IMR-90 (cell line): ENCODE data around the gene MAP3K9. TPM values are rescaled to one million over a fixed set of nuclear protein-coding genes. Genes with fewer than 3 reads are reported as not detected.

Experiments used
- ATAC-seq: fragments of 200-7000 bp; cut with Tn5 transposase; 2 replicates; pipeline ENCODE4 v1.9.1; 2020; ENCODE audit warnings: low read depth, mild to moderate bottlenecking, moderate library complexity
- BruUV-seq: library from RNA; stranded (reverse); fragments of 400-500 nt; replicated peaks from 2 replicates; lab custom pipeline; 2021; lab: Mats Ljungman, UMichigan
- CTCF ChIA-PET: fragments of 300-600 bp; formaldehyde crosslinking; extraction: SDS; loops from one replicate; lab custom pipeline; 2021; ENCODE audit warnings: antibody characterized with exemption; lab: Yijun Ruan, JAX
- POLR2A ChIA-PET: fragments of 300-600 bp; sonication (Branson Sonifier 250); formaldehyde crosslinking; loops from one replicate; lab custom pipeline; 2022; ENCODE audit warnings: antibody characterized with exemption; ENCODE audit not compliant: unreplicated experiment; lab: Charles Lee
- DNase-seq: peaks from one replicate; pipeline ENCODE4 v3.0.0; 2013
- H2AFZ ChIP-seq: replicated peaks from 2 replicates; pipeline ENCODE3; 2013; ENCODE audit warnings: low read length, mild to moderate bottlenecking; ENCODE audit not compliant: poor library complexity
- H2AK5ac ChIP-seq: 2 replicates; pipeline ENCODE4 v1.6.1; 2013; ENCODE audit warnings: low read depth, low read length, inconsistent platforms
- H2AK9ac ChIP-seq: replicated peaks from 2 replicates; pipeline ENCODE3; 2013; ENCODE audit warnings: mild to moderate bottlenecking, low read depth, low read length, moderate library complexity; ENCODE audit not compliant: poor library complexity
- H2BK120ac ChIP-seq: 2 replicates; pipeline ENCODE4 v1.6.1; 2013; ENCODE audit warnings: low read depth, low read length, inconsistent platforms
- H2BK15ac ChIP-seq: 3 replicates; pipeline ENCODE4 v1.6.1; 2013; ENCODE audit warnings: low read depth, low read length, inconsistent platforms
- H2BK20ac ChIP-seq: 2 replicates; pipeline ENCODE4 v1.6.1; 2013; ENCODE audit warnings: low read depth, mild to moderate bottlenecking, inconsistent platforms, low read length, moderate library complexity
- H2BK5ac ChIP-seq: 2 replicates; pipeline ENCODE4 v1.6.1; 2013; ENCODE audit warnings: mild to moderate bottlenecking, low read depth, low read length, inconsistent platforms; ENCODE audit not compliant: poor library complexity, severe bottlenecking
- H3K14ac ChIP-seq: replicated peaks from 2 replicates; pipeline ENCODE4 v1.6.1; 2013; ENCODE audit warnings: low read depth, low read length, inconsistent platforms
- H3K18ac ChIP-seq: 2 replicates; pipeline ENCODE4 v1.6.1; 2013; ENCODE audit warnings: low read depth, low read length, control low read depth
- H3K23ac ChIP-seq: 2 replicates; pipeline ENCODE4 v1.6.1; 2013; ENCODE audit warnings: low read depth, low read length, inconsistent platforms
- H3K27ac ChIP-seq: 2 replicates; pipeline ENCODE4 v1.5.1; 2013; ENCODE audit warnings: mild to moderate bottlenecking, control low read depth, low read length; ENCODE audit not compliant: insufficient read depth
- H3K27me3 ChIP-seq: 2 replicates; pipeline ENCODE4 v1.6.1; 2013; ENCODE audit warnings: low read length; ENCODE audit not compliant: control insufficient read depth, insufficient read depth
- H3K36me3 ChIP-seq: 2 replicates; pipeline ENCODE4 v1.6.1; 2013; ENCODE audit warnings: low read length, mixed read lengths; ENCODE audit not compliant: control insufficient read depth, insufficient read depth
- H3K4ac ChIP-seq: 2 replicates; pipeline ENCODE4 v1.6.1; 2013; ENCODE audit warnings: low read depth, low read length, inconsistent platforms
- H3K4me1 ChIP-seq: 2 replicates; pipeline ENCODE4 v1.6.1; 2013; ENCODE audit warnings: low read length, mixed read lengths; ENCODE audit not compliant: control insufficient read depth, insufficient read depth
- H3K4me2 ChIP-seq: 2 replicates; pipeline ENCODE4 v1.6.1; 2013; ENCODE audit warnings: low read depth, mild to moderate bottlenecking, control low read depth, low read length, moderate library complexity
- H3K4me3 ChIP-seq: 2 replicates; pipeline ENCODE4 v1.5.1; 2013; ENCODE audit warnings: low read depth, mild to moderate bottlenecking, control low read depth, low read length, moderate library complexity; ENCODE audit not compliant: insufficient read depth
- H3K56ac ChIP-seq: 2 replicates; pipeline ENCODE4 v1.6.1; 2013; ENCODE audit warnings: low read length, inconsistent platforms; ENCODE audit not compliant: insufficient read depth; ENCODE audit errors: extremely low read depth
- H3K79me1 ChIP-seq, 2 experiments: 2 replicates each; pipeline ENCODE4 v1.6.1; 2013; ENCODE audit warnings: low read length in 2 of 2, inconsistent platforms in 1 of 2, low read depth in 1 of 2
- H3K9ac ChIP-seq: 2 replicates; pipeline ENCODE4 v1.6.1; 2013; ENCODE audit warnings: low read depth, low read length, control low read depth
- H3K9me1 ChIP-seq: 2 replicates; pipeline ENCODE4 v1.6.1; 2013; ENCODE audit warnings: low read length, inconsistent platforms; ENCODE audit not compliant: insufficient read depth
- H3K9me3 ChIP-seq: 2 replicates; pipeline ENCODE4 v1.6.1; 2013; ENCODE audit warnings: low read length; ENCODE audit not compliant: control insufficient read depth, insufficient read depth
- H4K20me1 ChIP-seq: 2 replicates; pipeline ENCODE4 v1.6.1; 2013; ENCODE audit warnings: low read length, inconsistent platforms; ENCODE audit not compliant: insufficient read depth
- H4K5ac ChIP-seq: 2 replicates; pipeline ENCODE4 v1.6.1; 2013; ENCODE audit warnings: mild to moderate bottlenecking, low read depth, low read length, control low read depth
- H4K8ac ChIP-seq, 2 experiments: 2 replicates each; pipeline ENCODE4 v1.6.1; 2013; ENCODE audit warnings: low read depth in 2 of 2, low read length in 2 of 2, control low read depth in 1 of 2, inconsistent platforms in 1 of 2
- H4K91ac ChIP-seq: 2 replicates; pipeline ENCODE4 v1.6.1; 2013; ENCODE audit warnings: low read depth, low read length, inconsistent platforms; ENCODE audit not compliant: insufficient read depth
- CEBPB ChIP-seq: IDR thresholded peaks from 2 replicates; pipeline ENCODE4 v1.6.1; 2012; ENCODE audit warnings: low read depth, low read length, improper control_type of control experiment
- CHD1 ChIP-seq: IDR thresholded peaks from 2 replicates; pipeline ENCODE4 v1.6.1; 2012; ENCODE audit warnings: low read depth, low read length, improper control_type of control experiment
- CTCF ChIP-seq: conservative IDR thresholded peaks from 2 replicates; pipeline ENCODE4 v1.5.1; 2012; ENCODE audit warnings: mild to moderate bottlenecking, low read depth, low read length, improper control_type of control experiment
- FOS ChIP-seq: fragments of 150-350 bp; IDR thresholded peaks from 2 replicates; pipeline ENCODE4 v1.6.1; 2016; ENCODE audit warnings: low read depth, low read length
- MAFK ChIP-seq: IDR thresholded peaks from 2 replicates; pipeline ENCODE4 v1.6.1; 2012; ENCODE audit warnings: low read depth, low read length, improper control_type of control experiment
- NFE2L2 ChIP-seq: fragments of 150-350 bp; IDR thresholded peaks from 2 replicates; pipeline ENCODE4 v1.6.1; 2016; ENCODE audit warnings: low read depth, mild to moderate bottlenecking, low read length
- POLR2A ChIP-seq: IDR thresholded peaks from 2 replicates; pipeline ENCODE4 v1.6.1; 2012; ENCODE audit warnings: mild to moderate bottlenecking, low read depth, low read length
- RAD21 ChIP-seq: IDR thresholded peaks from 2 replicates; pipeline ENCODE4 v1.6.1; 2012; ENCODE audit warnings: low read length, improper control_type of control experiment
- RCOR1 ChIP-seq: IDR thresholded peaks from 2 replicates; pipeline ENCODE4 v1.6.1; 2012; ENCODE audit warnings: mild to moderate bottlenecking, low read length, improper control_type of control experiment; ENCODE audit not compliant: insufficient replicate concordance
- RFX5 ChIP-seq: IDR thresholded peaks from 2 replicates; pipeline ENCODE4 v1.8.0; 2012; ENCODE audit warnings: low read depth, mild to moderate bottlenecking, low read length, moderate library complexity
- SMC3 ChIP-seq: fragments of 150-350 bp; IDR thresholded peaks from 2 replicates; pipeline ENCODE4 v1.6.1; 2016; ENCODE audit warnings: low read depth, mild to moderate bottlenecking, antibody characterized with exemption, low read length, moderate library complexity
- WGBS, 2 experiments: methylation state at CpG; one replicate each; pipeline versions ENCODE4 v1.1.5 to v1.1.7; 2013; ENCODE audit warnings: missing lambda C conversion rate in 2 of 2; ENCODE audit not compliant: insufficient read length in 1 of 2; ENCODE audit errors: extremely low coverage in 2 of 2; 5-methylcytosine and 5-hydroxymethylcytosine counted together
- dilution Hi-C: fragments of 300-500 bp; cut with HindIII; formaldehyde crosslinking; loops from one replicate; pipeline ENCODE4 v1.14.3; 2018; ENCODE audit warnings: low sequenced_read_pairs; ENCODE audit not compliant: unreplicated experiment
- in situ Hi-C: fragments of 300-500 bp; cut with MboI; formaldehyde crosslinking; loops from 3 replicates; pipeline ENCODE4 v1.14.3; 2019; ENCODE audit warnings: low sequenced_read_pairs, inconsistent platforms, mixed read lengths
- intact Hi-C: fragments of 100-400 bp; cut with micrococcal nuclease; formaldehyde crosslinking; loops from 2 replicates; pipeline ENCODE4 v1.10.0; 2022
- polyA plus RNA-seq, 3 experiments: library from polyadenylated mRNA; depleted of rRNA; stranded (reverse); fragments of >200 nt; gene quantifications; 2 replicates each; pipeline ENCODE4 v1.2.3, GENCODE V29; 2012; ENCODE audit warnings: low replicate concordance in 1 of 3
- total RNA-seq: library from RNA; depleted of rRNA; stranded (reverse); fragments of >200 nt; gene quantifications from 2 replicates; pipeline ENCODE4 v1.2.3, GENCODE V29; 2012
- TF ChIP-seq, protein P1 (sequence below): fragments of 150-350 bp; IDR thresholded peaks from 2 replicates; pipeline ENCODE4 v1.6.1; 2017; ENCODE audit warnings: mild to moderate bottlenecking, antibody characterized with exemption, low read length, low read depth

MAP3K9 gene
- total and polyA plus RNA-seq, 2 of the 4 experiments (the other 2 are of a cell fraction) = 0.17 to 0.18 TPM

DNA sequence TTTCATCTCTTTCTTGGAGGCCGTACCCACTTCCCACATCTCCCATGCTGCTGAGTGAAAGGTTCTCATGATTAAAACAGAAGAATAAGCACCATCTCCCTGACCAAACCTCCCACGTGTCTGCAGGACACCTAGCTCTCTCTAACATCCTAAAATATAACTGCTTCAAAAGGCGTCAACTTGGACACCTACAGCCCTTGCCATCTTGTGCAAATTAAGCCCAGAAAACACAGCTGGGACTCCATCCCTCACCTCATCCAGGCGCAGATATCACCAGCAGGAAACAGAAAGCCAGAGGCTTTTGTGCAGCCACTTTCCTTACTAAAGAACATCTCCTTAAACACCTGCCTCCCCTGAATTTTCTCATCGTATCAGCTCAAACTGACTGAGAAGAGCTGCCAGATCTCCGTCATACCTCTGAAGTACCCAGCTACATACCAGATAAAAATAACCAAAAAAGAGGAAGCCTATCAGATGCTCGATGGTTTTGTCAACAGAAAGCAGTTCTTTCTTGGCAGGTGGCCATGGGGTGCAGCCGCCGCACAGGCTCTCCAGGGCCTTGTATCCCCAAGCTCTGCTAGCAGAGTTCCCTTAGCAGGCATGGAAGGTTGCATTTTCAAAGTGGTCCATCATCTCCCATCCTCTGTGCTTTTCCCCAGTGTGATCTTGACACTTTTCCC is 28.8 kb downstream of the MAP3K9 start:
- H2BK120ac ChIP-seq = no peak overlapping the region
- H3K9ac ChIP-seq = no peak overlapping the region
- H2AK5ac ChIP-seq = no peak overlapping the region
- dilution Hi-C loops = no loop called here
- H3K27me3 ChIP-seq = peaks cover 3% of the 10 kb centered on the region
- H3K14ac ChIP-seq = no peak overlapping the region
- no peak overlapping the region for H3K18ac ChIP-seq
- no peak overlapping the region for H2BK15ac ChIP-seq
- no peaks in the 10 kb centered on the region for H3K79me1 ChIP-seq
- H3K27ac ChIP-seq = no peak overlapping the region
- no peak overlapping the region for H3K23ac ChIP-seq
- H2BK5ac ChIP-seq = no peak overlapping the region
- no peak for DNase-seq
- no peak for ATAC-seq
- no peaks in the 10 kb centered on the region for H3K9me3 ChIP-seq
- TF ChIP-seq CHD1 = no peak
- TF ChIP-seq RFX5 = no peak
- no peak for TF ChIP-seq NFE2L2
- TF ChIP-seq RAD21 = no peak
- TF ChIP-seq MAFK = no peak
- no peak for TF ChIP-seq POLR2A
- TF ChIP-seq FOS = no peak
- no peak for TF ChIP-seq CTCF
- TF ChIP-seq, protein P1, sequence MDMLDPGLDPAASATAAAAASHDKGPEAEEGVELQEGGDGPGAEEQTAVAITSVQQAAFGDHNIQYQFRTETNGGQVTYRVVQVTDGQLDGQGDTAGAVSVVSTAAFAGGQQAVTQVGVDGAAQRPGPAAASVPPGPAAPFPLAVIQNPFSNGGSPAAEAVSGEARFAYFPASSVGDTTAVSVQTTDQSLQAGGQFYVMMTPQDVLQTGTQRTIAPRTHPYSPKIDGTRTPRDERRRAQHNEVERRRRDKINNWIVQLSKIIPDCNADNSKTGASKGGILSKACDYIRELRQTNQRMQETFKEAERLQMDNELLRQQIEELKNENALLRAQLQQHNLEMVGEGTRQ = no peak
- TF ChIP-seq SMC3 = no peak
- TF ChIP-seq RCOR1 = no peak
- TF ChIP-seq CEBPB = no peak
- H4K5ac ChIP-seq = no peak overlapping the region
- H3K36me3 ChIP-seq = no peaks in the 10 kb centered on the region
- ChIA-PET CTCF (no interaction called here), POLR2A (no interaction called here)
- H4K20me1 ChIP-seq = no peaks in the 10 kb centered on the region
- H3K4me1 ChIP-seq = peaks cover 2% of the 10 kb centered on the region; the same call in 1 of the 2 replicates
- in situ Hi-C loops = no loop called here
- no peak overlapping the region for H4K91ac ChIP-seq
- 54% methylated on average over 4 of the region's 9 CpGs; no CpG with 5 or more reads in 1 of the 2 experiments for WGBS, 2 experiments
- H2AFZ ChIP-seq = no peak overlapping the region
- no peak overlapping the region for H3K4me3 ChIP-seq
- no peak overlapping the region for H2AK9ac ChIP-seq
- H4K8ac ChIP-seq = no peak overlapping the region
- H2BK20ac ChIP-seq = no peak overlapping the region
- H3K56ac ChIP-seq = no peak overlapping the region
- intact Hi-C loops = no loop called here
- H3K4ac ChIP-seq = no peak overlapping the region
- H3K4me2 ChIP-seq = no peak overlapping the region
- BruUV-seq = no TSS peak
- no peaks in the 10 kb centered on the region for H3K9me1 ChIP-seq
